ENCODE data around the gene TM7SF2.
A peak's percentile ranks its signal among the peaks of the same experiment; 100 is the strongest.
"Not testable (repeated sequence)": the region's sequence is repeated elsewhere in the genome, so short reads cannot be mapped to it uniquely, and the experiment has no call there.

The TM7SF2 gene

DNA sequence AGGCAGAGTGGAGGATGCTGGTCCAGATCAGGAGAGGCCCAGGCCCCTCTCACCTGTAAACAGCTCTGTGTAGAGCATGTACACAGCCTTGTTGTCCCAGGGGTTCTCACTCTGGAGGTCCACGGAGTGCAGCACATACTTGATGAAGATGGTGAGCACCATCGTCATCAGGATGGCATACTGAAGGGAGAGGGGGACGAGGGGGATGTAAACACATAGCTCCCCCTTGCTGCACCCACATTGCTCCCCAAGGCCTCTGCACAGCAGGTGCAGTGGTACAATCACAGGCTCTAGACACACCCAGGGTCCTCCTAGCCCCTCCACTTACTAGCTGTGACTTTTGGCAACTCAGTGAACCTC lies 19.7 kb downstream of the TM7SF2 start:
- DNase-seq = no peak

DNA sequence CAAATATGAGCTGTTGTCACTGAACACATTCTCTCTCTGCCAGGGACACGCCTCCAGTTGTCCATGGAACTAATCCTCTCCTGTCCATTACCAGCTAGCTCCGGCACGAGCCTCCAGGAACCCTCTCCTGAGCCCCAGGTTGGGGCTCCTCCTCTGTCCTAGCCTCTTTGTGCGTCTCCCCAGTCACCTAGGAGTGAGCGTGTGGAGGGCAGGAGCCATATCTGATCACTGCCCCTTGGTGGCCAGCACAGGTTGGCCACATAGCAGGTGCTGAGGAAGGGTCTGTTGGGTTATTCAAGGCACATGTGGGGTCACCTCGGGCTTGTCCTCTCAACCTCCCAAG lies 20.2 kb downstream of the TM7SF2 start:
- no peak for DNase-seq

DNA sequence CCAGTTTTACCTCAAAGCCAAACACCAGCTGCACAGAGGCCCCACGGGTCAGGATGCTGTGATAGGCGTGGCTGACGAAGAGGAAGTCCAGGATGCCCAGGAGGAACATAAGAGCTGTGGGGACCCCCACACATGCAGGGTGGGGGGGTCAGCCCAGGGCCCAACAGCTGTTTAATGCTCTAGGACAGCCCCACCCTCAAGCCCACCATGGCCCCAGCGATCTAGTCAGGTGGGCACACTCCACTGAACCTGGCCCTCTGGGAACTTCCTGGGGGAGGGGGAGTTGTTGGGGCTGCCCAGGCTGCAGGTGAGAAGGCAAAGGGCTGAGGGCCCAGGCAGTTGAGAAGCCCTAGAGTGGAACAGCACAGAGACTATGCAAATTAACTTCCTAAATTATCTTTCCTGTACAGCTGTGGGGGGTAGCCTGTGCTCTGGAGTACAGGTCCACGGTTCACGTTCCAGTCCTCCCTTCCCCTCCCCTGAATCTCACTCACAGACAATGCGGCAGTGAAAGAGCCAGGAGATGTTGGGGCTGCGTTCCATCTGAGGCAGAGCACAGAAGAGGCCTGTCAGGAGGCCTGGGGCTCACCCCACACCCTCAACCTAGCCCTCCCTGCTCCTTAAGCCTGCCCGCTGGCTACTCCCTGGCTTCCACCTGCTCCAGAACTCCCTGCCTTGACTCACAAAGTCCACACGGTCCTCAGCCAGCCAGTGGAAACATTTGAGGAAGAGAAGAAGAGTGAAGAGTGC lies 20.7 kb downstream of the TM7SF2 start:
- DNase-seq = no peak

DNA sequence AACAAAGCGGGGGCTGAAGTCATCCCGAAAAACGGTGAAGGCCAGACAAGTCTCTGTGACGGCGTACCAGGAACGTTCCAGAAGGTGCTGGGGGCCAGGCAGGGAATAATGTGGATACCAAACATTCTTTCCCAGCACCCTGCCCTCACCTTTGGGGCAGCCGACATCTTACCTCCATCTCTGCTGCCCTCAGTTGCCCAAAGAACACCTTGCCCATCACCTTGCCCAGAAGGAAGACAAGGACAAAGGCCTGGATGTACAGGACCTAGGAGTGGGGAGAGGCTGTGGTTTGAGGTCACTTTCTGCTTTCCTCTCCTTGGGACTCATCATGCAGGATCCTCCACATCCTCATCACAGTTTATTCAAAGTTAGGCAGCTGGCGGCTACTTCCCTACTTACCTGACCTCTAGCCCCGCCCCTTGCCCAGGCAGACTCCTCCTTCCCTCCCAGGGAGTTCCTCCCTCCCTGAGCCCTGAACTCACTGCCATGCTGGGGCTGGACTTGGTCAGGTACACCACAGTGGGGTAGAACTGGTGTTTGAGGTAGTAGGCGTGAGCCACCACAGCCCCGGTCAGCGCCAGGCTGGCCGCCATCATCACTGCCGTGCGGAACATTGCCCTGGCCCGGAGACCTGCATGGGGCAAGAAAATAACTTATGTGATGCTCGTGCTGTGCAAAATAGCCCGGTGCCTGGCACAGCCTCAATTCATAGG lies 21.5 kb downstream of the TM7SF2 start:
- DNase-seq = peak; percentile 63

DNA sequence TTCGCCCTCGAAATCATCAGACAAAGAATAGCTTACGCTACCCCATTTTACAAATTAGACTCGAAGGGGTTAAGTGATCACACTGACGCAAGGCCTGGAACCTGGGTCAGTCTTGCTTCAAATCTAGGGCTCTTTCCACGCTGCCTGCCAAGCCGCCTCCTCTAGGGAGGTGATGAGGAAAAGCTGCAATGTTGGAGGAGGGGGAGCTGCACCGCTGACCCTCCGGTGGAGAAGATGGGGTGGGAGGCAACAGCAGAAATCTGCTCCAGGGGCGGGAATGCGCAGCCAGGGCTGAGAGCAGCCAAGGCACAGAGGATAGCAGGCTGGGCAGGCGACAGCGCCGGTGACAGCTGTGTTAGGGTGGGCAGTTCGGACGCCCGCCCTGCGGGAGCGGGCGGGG lies 22.1 kb downstream of the TM7SF2 start:
- no peak for DNase-seq

DNA sequence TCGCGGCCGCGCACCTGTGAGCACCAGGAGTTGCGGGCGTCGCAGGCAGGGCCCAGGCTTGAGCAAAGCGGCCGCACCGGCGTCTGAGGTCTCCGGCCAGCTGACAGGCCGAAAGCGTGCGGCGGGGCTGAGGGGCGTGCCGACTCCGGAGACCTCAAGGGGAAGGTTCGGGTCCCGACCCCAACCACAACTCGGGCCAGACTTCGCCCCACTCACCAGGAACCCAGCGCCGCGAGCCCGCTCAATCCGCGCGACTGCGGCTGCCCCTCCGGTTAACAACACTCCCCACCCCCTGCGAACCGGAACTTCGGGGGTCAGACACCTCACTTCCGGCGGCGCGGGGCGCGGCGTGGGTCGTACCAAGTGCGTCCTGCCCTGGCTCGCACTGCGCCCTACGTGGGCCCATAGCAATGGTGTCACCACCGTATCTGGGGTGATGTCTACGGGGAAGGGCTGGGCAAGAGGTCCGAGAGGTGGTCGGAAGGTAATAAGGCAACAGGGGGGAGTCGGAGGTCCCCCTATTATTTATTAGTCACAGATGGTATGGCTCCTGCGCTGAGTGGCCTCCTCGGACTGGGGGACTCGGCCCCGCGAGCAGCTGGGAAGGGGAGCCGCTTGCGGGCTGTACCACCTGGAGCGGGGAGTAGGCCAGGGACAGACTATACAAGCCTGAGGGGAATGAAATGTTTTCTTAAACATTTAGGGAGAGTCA lies 22.7 kb downstream of the TM7SF2 start, which contains the start of gene SYVN1:
TSS of gene SYVN1 (minus strand) at position 280 of the 712 bp plus-strand sequence. CDS start 918 bp downstream, outside the sequence.
- peak; percentile 90 for DNase-seq

DNA sequence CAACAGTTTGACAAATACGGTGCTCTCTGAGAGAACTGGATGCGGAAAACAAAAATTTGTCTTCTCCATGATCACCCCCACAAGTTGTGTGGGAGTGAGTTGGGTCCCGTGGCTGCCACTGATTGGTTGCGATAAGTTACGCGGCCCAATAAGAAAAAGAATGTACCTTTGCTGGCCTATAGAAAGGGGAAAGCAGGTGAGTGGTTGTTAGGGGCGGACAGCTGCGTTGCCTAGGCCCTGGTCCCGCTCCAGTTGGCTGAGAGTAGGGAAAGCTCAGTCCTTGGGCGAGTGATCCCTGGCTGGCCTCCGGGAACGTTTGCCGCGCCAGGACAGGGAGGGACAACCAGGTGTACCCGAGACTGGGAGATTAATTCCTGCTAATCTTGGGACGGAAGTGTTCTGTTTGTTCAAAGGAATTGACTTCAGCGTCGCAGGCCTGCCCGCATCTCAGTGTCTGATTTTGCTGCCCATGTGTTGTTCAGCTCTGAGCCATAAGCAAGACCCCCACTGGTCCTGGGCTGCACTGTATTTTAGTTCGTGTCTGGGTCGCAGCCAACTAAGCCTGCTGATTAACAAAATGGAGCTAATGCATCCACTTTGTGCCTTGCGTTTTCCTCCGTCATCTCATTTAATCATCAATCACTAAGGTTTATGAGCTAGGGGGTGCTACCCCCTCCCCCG lies 23.4 kb downstream of the TM7SF2 start:
- peak; percentile 95 for DNase-seq

DNA sequence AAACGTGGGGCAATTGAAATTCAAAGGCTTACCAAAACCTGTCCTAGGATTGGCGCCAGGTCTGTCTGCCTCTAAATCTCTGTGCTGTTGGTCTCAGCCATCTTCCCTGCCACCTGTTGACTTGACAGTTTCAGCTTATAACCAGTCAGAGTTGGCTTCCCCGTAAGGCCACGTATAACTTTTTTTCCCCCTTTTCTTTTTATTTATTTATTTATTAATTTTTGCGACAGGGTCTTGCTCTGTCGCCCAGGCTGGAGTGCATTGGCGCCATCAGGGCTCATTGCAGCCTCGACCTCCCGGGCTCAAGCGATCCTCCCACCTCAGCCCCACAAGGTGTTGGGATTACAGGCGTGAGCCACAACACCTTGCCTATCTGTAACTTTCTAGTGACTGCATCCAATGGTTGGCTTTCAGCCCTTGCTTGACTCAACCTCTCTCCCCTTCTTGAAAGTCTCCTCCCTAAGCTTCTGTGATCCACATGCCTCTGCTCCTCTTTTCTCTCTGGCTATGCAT lies 24.0 kb downstream of the TM7SF2 start:
- DNase-seq = no peak

DNA sequence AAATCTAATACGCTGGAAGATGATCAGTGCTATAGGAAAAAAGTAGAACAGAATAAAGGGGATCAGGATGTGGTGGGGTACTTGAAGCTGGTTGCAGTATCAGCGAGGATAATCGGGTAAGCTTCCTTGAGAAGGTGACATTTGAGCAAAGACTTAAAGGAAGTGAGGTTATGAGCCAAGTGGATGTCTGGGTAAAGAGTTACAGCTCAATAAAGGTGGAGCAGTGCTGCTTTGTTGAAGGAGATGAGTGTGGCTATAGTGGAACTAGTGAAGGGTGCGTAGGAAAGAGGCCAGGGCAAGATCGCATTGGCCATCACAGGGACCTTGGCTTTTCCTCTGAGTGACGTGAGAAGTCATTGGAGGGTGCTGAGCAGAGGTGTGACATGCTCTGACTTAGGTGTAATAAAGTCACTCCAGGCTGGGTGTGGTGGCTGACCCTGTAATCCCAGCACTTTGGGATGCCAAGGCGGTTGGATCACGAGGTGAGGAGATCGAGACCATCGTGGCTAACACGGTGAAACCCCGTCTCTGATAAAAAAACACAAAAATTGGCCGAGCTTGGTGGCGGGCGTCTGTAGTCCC lies 24.9 kb downstream of the TM7SF2 start:
- no peak for DNase-seq

DNA sequence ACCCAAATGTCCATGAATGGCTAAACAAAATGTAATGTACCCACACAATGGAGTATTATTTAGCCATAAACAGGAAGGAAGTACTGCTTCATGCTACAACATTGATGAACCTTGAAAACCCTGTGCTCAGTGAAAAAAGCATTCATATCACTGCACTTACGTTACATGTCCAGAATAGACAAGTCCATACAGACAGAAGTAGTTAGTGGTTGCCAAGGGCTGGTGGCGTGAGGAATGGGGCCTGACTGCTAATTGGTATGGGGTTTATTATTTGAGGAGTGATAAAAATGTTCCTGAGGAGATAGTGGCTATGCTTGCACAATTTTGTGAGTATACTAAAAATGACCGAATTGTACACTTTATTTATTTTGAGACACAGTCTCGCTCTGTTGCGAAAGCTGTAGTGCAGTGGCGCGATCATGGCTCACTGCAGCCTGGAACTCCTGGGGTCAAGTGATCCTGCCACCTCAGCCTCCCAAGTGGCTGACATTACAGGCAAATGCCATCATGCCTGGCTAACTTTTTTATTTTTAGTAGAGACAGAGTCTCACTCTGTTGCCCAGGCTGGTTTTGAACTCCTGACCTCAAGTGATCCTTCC lies 30.3 kb downstream of the TM7SF2 start:
- DNase-seq = no peak

DNA sequence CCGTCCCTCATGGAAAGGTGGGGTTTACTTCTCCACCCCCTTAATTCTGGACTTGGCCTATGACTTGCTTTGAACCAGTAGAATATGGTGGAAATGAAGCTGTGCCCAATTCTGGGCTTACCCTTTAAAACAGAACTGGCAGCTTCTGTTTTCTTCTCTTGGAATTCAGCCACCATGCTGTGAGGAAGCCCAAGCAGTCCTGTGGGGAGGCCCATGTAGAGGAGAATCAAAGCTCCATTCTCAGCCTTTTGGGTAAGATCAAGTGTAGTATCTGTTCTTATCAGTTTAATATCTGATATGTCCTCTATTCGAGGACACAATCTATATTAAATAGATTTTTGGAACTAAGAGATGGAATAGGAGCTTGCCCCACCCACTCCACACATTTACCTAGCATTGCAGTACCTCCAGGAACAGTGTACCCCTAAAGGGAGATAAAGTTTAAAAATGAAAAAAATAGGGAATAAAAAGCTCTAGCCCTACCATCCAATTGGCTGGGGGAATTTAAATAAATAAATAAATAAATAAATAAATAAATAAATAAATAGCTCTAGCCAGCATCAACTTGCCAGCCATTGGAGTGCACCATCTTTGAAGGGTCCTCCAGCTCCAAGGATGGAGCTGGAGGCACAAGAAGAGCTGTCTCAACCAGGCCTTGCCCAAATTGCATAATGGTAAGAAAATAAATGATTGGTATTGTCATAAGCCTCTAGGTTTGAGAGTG lies 35.8 kb downstream of the TM7SF2 start:
- DNase-seq = no peak

DNA sequence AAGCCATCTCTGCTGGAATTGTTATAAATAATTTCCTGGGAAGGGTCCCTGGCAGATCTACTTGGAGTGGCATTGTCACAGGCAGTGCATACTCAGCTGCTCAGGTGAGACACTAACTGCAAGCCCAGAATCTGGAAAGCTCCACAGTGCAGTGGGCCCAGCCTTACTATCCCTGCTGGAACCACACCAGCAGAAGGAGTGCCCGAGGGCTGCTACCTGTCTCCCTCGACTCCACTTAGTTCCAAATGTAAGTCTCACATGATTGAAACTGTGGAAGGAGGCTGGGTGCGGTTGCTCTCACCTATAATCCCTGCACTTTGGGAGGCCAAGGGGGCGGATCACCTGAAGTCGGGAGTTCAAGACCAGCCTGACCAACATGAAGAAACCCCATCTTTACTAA lies 37.0 kb downstream of the TM7SF2 start:
- no peak for DNase-seq

DNA sequence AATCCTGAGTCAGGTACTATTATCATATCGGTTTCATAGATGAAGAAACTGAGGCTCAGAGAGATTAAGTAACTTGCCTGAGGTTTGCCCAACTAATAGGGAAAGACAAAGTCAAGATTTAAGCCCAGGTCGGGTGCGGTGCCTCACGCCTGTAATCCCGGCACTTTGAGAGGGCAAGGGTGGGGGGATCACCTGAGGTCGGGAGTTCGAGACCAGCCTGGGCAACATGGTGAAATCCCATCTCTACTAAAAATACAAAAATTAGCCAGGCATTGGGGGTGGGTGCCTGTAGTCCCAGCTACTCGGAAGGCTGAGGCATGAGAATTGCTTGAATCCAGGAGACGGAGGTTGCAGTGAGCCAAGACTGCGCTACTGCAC lies 38.4 kb downstream of the TM7SF2 start:
- DNase-seq = not testable (repeated sequence)

DNA sequence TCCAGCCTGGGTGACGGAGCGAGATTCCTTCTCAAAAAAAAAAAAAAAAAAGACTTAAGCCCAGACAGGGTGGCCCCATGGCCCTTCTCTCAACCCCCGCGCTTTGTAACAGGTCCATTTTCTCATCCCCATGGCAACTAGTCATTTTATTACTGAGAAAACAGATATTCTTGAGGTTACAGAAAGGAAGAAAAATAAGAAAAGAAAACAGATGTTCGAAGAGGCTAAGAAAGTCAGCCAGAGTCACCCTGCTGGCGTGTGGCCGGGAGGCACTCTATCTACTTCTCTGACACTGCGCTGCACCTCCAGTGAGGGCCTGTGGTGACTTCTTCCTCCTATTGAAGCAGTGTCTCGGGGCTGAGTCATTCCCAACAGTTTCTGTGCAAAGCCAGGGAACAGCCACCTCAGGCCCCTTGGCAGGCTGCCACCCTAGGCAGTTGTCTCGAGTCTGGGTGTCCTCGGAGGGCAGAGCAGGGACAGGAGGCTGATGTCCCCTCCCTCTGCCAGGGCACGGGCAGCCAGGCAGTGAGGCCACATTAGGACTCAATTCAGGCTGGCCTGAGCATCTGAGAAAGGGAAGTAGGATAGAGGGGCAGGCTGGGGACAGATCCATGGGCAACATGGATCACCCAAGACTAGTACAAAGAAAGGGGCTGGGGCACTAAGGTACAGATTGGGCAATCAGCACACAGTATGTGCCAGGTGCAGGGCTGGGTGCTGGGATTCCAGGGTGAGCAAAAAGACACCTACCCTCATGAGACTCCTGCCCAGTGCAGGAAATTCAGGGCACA lies 39.0 kb downstream of the TM7SF2 start:
- DNase-seq = peak; percentile 37

DNA sequence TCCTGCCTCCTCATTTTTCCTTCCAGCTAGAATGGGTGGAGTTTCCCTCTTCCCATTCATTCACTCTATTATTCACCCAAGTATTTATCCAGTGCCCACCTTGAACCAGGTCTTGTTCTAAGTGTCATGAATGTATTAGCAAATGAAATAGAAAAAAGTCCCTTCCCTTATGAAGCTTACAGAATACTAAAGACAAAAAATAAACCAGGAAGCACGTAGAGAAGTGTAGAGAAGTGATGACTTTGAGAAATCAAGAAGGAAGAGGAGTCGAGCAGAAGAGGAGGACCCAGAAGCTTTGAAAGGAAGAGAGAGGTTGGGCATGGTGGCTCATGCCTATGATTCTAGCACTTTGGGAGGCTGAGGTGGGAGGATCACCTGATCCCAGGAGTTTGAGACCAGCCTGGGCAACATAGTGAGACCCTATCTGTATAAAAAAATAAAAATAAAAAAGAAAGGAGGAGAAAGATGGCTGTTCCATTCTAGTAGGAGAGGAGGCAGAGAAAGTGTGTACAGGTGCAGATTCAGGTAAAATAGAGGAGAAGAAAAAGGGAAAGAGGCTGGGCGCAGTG lies 39.7 kb downstream of the TM7SF2 start:
- DNase-seq = no peak

DNA sequence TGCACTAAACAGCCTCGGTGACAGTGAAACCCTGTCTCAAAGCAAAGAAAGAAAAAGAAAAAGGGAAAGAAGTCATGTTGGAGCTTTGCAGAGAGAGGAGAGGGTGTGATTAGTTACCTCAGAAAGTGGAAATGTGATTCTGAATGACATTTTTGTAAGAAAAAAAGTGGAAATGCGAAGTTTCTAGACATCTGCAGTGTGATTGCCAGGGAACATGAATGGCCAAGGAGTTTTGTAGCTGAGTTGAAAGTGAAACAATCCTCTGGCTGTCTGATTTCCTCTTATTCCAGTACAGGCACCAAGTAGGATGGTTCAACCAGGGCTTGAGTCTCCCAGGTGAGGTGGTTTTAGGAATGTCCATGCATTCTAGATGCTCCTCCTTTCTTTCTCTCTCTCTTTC lies 40.5 kb downstream of the TM7SF2 start:
- DNase-seq = no peak

DNA sequence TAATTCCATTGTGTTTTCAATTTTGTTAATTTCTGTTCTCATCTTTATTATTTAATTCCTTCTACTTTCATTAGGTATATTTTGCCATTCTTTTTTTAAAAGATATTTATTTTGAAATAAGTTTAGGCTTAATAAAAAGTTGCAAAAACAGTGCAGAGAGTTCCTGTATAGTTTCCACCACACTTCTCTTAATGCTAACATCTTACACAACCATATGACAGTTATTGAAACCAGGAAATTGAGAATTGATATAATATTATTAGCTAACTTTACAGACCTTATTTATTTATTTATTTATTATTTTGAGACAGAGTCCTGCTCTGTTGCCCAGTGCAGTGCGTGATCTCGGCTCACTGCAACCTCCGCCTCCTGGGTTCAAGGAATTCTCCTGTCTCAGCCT lies 44.6 kb downstream of the TM7SF2 start:
- DNase-seq = no peak

DNA sequence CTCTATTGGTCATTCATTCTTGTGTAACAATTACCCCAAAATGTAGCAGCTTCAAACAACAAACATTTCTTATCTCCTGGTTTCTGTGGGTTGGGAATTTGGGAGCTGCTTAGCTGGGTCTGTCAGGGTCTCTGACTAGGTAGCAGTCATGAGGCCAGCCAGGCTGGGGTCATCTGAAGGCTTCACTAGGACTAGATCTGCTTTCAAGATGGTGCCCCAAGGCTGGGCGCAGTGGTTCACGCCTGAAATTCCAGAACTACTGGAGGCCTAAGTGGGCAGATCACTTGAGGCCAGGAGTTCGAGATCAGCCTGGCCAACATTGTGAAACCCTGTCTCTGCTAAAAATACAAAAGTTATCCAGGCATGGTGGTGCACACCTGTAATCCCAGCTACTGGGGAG lies 45.3 kb downstream of the TM7SF2 start:
- DNase-seq = no peak

DNA sequence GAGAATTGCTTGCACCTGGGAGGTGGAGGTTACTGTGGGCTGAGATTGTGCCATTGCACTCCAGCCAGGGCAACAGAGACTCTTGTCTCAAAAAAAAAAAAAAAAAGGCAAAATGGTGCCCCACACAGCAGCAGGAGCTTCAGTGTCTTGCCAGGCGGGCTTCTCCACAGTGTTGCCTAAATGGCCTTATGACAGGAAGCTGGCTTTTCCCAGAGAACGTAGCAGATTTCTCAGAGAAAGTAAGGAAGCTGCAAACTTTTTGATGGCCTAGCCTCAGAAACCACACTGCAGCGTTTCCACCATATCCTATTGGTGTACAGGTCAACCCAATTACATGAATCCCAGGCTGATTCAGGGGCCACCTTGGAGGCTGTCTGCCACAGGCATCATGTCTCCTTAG lies 45.7 kb downstream of the TM7SF2 start:
- no peak for DNase-seq

DNA sequence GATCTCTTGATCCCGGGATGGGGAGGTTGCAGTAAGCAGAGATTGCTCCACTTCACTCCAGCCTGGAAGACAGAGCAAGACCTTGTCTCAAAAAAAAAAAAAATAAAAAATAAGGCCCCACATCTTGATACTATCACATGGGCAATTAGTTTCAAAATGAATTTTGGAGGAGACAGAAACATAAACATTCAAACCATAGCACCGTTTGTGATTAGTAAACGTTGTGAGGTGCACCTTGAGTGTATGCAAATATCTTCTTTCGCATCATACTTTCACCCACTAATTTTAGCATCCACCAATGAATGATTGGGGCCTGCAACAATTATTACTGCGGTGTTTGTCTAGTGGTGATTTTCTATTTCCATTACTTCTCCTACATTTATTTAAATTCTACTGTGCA lies 47.3 kb downstream of the TM7SF2 start:
- no peak for DNase-seq

DNA sequence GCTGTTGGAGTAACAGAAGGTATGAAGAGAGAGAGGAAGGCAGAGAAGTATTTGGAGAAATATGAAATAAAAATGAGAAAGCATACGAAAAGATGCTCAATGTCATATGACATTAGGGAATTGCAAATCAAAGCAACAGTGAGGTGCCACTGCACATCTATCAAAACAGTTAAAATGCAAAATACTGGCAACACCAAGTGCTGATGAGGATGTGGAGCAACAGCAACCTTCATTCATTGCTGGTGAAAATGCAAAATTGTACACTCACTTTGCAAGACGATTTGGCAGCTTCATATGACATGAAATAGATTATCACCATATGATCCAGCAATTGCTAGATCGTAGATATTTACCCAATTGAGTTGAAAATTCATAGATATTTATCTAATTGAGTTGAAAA lies 49.0 kb downstream of the TM7SF2 start:
- DNase-seq = no peak
